Amygdala (tissue), 56 donors: ENCODE measurements around the gene HEXD.
"Not testable (repeated sequence)": the region's sequence is repeated elsewhere in the genome, so short reads cannot be mapped to it uniquely, and the experiment has no call there.

Experiments
- DNase-seq, 56 donors: peaks; one replicate each; lab custom pipeline; 2025; lab: John Stamatoyannopoulos, UW

HEXD gene

DNA sequence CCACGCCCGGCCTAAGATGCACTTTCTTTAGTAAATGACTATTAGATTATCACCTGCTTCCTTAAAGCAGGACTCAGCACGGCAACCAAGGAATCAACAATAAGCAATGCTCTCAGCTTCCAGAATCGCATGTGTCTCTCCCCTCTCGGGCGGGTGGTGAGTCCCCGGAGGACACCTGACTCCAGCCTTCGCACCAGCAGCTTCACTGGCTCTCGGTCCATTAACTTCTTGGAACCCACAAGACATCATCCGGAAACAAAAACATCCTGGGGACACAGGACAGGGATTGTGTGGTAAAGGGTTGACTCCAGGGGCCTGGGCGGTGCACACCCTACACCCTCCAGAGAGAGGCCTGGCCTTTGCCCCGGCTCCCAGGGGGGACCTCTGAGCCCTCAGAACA is 23.9 kb upstream of the HEXD start:
- no peak for DNase-seq

DNA sequence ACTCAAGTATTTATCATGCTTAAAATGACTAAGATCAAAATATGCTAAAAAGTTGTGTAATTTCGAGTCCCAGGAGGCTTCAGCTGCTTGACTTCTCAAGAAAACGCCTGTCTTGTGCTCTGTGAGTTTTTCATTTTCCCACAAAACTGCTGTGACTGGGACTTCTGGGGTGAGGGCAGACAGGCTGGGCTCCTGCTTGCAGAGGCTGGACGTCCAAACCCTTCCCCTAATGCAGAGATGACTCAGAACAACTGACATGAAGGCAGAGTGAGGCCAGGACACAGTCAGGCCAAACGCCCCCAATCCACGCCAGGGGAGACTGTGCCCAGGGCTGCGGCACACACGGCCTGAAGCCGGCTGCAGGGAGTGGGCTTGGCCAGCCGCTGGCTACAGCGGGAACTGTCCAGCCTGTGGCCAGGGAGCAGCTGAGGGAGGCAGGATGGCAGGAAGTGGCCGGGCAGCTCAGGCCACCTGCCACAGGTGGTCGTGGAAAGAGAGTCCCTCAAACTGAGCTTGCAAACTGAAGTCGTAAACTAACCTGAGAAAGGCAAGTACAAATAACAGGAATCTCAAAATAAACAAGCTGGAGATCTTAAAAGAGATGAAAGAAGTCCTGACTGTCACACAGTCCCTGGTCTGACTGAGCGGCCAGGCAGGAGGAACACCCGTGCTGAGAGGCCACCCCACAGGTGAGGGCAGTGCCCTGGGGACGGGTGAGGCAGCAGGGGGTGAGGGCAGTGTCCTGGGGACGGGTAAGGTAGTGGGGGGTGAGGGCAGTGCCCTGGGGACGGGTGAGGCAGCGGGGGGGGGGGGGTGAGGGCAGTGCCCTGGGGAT is 21.3 kb upstream of the HEXD start:
- DNase-seq, result no peak

DNA sequence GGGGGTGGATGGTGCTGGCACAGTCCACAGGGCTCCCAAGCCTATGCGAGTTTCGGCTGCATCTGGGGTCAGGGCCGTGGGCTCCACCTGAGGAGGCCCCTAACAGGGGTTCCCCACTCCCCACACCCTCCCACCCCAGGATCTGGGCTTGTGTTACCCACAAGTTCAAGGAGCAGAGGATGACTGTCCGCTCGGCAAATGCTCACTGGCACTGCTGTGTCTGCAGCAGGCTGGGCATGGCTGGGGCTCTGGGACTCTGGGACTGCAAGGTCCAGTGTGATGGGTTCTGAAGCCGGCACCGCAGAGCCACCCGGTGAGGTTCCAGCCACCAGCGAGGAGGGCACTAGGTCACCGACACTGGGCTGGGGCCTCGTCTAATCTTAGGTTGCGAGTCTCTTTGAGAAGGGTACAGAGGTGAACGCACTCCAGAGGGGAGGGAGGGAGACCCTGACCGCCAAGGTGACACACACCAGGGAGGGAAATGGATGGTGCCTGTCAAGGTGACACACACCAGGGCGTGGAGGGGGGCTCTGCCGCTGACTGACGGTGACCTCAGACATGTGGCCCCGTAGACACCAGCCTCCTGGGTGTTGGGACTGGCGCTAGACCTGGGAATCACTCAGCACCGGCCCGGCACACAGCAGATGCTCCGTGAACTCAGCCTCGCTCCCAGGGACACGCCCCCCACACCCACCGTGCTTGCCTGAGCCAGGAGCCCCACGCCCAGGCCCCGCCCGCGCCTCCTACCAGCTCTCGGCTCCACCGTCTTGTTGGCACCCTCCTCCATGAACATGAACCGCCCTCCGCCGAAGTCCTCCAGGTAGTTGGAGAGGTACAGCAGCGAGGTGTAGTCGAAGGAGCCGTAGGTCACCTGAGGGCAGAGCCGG is 20.5 kb upstream of the HEXD start:
- DNase-seq, result no peak

DNA sequence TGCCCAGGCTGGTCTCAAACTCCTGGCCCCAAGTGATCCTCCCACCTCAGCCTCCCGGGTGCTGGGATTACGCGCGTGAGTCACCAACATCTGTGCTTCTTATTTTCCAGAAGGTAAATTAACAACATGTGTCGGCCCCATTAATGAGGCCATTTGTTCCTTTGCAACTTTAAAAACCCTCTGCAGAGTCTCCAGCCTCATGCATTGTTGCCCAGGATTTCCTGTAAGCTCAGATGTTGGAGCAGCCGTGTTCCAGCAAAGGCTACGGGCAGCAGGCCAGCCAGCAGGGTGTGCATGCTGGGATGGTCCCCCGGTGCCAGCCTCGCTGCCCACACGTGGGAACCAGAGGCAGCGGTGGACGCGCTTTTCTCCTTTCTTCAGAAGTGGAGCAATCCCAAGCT is 19.1 kb upstream of the HEXD start:
- peak in 26 of 56 donors; percentile 11 to 55 (median 36) for DNase-seq

DNA sequence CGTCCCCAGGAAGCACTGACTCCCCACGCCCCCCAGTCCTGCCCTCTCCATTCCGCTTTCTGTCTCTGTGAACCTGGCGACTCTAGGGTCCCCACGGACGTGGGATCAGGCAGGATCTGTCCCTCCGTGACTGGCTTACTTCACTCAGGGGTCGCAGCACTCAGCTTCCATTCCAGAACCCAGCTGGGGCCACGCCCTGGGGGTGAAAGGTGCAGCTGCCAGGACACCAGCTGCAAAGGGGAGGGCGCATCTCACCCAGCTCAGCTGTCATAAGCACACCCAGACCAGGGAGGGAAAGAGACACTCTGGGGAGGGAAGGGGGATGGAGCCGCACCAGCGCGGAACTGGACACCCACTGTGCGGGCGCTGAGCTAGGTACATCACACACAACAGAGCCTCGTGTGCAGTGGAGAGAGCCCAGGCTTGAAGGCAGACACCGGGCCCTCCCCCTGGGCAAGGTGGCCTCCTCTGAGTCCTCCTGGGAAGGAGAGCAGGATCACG is 18.5 kb upstream of the HEXD start:
- no peak for DNase-seq

DNA sequence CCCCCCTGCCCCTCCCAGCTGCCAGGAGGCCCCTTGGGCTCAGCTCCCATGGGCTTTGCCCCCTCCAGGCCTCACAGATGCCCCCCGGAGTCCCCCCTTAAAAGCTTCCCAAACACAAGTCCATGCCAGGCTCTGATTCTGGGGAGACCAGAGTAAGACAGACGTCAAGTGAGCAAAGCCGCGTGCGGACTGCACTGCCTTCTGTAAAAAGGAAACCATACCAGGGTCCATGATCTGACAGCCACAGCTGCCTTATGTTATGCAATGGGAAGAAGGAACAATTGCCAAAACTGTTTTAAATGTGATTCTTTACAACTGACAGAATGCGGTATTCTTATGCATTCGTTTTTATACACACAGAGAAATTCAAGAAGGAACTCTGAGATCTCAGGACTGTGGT is 17.9 kb upstream of the HEXD start:
- DNase-seq, result no peak

DNA sequence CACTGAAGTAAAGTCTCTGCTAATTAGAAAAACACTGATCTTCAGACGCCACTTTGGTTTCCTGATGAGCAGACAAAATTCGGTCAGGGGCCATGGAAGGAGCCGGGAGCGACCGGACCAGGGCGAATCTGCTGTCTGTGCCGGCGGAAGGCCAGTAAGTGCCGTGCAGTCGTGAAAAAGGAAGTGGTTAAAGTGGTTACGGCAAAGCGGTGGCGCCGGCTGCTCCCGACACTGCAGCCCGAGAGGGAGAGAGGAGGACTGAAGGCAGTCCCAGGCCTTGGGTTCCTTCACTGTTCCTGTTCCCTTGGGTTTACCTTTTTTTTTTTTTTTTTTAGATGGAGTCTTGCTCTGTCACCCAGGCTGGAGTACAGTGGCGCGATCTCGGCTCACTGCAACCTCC is 17.3 kb upstream of the HEXD start:
- DNase-seq, result peak in 6 of 56 donors; percentile 3 to 29 (median 18)

DNA sequence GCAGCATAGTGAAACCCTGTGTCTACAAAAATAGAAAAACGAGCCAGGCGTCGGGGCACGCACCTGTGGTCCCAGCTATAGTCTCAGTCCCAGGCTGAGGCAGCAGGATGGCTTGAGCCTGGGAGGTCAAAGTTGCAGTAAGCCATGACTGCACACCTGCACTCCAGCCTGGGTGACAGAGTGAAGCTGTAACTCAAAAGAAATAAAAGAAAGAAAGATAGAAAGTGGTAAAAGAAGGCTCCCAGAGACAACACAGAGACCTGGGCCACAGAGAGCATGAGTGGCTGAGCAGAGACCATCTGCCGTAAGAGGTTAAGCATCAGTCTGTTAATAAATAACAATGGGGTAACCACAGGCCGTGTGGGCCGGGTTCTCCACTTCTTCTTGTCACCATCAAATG is 15.3 kb upstream of the HEXD start:
- DNase-seq, result no peak

DNA sequence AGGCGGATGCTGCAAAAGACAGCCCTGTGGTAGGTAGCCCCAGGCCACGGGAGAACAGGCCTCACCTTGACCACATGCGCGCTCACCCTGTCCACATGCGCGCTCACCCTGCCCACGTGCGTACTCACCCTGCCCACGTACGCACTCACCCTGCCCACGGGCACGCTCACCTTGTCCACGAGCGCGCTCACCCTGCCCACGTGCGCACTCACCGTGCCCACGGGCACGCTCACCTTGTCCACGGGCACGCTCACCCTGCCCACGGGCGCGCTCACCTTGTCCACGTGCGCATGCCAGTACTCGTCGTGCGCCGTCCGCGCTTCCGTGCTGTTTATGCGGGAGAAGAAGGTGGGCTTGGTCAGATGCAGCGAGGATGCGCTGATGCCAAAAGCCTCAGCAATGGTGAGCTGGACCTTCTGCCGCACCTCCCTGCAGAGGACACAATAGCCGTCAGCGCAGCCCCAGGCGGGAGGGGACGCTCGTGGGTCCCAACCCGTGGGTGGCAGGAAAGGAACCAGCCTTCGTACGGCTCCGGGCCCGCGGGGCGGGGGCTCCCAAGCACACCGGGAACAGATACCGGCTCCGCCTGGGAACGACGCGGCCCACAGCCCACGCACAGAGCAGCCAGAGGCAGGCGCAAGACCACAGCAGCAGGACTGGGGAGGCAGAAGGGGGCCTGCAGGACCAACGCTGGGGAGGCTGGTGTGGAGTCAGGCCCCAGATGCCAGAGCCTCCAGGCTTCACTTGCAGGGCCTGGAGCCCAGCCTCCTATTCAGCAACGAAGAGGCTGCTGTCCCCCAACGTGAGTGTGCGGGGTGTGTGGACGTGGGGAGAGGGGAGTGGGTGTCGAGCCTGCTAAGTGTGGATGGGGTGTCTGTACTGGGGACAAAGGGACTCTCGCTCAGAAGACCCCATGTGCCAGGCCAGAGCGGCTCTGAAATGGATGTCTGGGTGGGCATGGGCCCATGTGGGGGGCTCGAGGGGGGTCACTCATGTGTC is 14.2 kb upstream of the HEXD start:
- no peak for DNase-seq

DNA sequence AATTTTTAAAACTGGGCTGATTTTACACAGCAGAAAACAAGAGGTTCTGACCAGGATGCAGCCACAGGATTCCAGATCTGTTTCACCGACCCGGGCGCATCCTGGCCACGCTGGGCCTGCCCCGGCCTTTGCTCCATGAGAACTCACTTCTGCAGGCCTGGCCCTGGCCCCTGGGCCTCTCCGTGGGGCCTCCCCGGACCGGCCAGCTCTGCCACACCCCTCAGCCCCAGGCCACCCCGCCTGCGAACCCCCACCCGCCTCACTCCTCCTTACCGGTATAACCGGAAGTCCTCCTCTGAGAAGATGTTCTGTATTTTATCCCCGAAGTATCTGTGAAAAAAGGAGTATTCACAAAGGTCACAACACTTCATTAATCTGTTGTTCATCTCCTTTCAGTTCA is 13.1 kb upstream of the HEXD start:
- no peak for DNase-seq

DNA sequence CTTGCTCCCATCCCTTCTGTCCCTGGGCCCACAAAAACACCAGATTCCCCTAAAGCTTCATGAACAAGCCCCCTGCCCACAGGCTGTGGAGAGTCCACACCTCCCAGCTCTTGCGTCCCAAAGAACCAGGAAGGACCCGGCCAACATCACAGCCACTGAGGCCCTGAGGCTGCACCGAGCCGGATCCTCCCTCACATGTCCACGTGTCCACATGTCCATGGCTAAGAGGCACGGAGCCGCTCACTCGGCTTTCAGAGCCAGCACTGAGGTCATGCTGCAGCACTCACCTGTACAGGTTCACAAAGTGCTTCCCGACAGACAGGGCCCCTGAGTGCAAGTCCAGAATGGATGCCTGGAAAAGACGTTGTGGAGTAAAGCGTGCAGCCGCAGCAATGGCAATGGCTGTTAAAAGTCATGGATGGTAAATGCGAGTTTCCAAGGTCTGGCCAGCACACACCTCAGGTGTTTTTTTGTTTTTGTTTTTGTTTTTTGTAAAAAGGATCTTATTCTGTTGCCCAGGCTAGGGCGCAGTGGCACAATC is 11.9 kb upstream of the HEXD start:
- no peak for DNase-seq

DNA sequence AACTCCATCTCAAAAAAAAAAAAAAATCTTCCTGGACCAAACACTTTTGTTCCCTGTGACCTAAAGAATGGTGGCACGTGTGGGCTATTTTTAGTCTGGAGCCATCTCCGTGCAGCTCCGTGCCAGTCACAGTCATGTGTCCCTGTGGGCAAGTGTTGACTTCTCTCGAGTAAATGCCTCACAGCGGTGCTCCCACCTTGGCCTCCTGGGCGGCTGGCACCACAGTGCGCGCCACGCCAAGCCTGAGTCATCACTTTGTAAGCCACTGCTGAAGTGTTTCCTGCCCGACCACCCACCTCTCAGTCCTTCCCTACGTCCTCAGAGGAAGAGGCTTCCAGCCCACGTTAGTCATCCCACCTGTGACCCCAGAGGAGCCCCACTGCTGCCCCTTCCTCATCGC is 10.9 kb upstream of the HEXD start:
- no peak for DNase-seq

DNA sequence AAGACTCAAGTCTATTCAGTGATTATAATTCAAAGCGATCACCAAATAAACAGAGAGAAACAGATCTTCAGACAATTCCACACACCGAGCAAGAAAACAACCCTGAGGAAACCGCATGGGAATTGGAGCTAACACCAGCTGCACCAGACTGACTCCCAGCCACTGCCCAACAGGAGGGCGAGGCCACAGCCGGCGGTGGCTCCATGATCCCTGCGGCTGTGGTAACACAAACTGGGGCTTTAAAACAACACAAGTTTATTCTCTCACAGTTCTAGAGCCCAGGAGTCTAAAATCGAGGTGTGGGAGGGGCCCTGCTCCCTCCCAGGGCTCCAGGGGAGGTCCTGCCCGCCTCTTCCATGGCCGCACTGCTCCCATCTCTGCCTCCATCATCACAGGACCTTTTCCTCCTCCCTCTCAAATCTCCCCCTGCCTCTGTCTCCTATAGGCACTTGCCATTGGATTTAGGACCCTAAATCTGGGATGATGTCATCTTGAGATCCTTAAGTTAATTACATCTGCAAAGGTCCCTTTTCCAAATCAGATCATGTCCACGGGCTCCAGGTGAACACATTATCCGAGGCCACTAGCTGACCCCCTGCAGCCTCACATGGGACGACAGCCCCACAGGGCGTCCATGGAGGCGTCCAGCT is 9.7 kb upstream of the HEXD start:
- DNase-seq, result no peak

DNA sequence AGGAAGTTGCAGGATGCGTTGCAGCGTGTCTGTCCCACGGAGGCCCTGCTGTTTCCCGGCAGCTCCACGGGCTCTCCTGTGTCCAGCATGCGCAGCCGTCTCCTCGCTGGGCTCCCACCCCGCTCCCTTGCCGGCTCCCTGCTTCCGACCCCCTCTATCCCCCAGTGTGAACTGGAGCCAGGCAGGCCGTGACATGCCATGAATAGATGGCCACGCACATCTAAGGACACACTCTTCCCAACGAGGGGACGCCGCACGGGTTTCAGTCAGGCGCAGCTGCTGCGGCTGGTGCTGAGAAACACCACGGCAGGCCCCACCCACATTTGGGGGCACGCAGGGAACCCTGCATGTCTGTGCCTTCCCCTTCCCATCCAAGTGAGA is 9.2 kb upstream of the HEXD start:
- DNase-seq, result no peak

DNA sequence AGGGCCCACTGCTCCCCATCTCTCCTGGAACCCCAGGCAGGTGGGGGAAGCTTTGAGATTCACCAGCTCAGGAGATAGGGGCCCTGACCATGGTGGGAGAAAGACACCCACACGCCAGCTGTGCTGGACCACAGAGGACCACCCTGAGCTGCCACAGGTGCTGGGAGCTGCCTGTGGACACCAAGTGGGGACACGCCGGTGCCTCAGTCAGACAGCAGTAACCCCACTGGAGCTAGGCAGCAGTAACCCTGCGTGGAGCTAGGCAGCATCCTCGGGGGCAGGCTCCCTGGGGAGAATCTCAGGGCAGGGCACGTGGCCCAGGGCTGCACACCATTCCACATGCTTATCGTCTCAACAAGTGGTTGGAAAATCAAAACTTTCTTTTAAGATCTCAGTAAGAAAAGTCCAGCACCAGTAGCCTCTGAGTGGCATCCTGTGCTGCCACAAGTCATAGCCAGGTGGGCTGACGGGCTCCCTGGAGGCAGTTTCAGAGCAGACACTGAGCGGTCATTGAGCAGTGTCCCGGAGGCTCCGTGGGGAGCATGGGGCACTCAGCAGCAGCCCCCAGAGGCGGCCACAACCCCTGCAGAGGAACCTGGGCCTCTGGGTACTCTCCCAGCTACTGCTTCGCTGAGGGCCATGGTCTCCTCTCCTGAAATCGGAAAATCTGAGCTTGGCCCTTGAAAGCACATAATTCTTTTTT is 8.0 kb upstream of the HEXD start:
- DNase-seq, result no peak

DNA sequence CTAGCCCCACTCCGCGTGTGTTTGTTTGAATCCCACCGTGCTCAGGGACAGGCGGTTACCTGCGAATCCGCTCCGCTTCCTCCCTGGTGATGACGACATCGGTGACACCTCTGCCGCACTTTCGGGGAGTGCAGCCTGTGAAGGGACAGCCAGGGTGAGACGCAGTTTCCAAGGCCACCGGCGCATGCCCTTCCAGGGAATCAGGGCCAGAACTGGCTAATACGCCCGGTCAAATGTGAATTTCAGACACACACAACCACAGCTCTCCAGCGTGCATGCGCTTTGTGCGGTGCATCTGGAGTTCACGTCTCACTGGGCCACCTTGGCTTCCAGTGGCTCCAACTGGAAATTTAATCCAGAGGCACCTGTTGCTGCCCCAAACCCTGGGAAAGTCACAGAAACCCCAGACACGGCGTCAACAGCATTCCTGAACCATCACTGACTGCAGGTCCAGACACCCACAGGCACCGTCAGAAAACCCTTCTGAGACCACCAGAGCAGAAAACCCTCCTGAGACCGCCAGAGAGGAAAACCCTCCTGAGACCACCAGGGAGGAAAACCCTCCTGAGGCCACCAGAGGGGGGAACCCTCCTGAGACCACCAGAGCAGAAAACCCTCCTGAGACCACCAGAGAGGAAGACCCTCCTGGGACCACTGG is 6.6 kb upstream of the HEXD start:
- DNase-seq, result no peak

DNA sequence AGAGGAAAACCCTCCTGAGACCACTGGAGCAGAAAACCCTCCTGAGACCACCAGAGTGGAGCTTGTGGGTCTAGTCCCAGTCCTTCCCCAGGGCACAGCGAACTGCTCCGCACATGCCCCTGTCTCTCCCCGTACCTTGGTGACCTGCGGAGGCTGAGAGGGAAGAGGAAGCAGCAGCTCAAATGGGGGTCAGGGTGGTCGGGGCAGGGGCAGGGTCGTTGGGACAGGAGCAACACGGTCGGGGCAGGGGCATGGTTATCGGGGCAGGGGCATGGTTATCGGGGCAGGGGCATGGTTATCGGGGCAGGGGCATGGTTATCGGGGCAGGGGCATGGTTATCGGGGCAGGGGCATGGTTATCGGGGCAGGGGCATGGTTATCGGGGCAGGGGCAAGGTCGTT is 6.1 kb upstream of the HEXD start:
- not testable (repeated sequence) for DNase-seq
